Activated CD4-positive, alpha-beta T cell treated with anti-CD3 and anti-CD28 coated beads for 36 hours (primary cell): Measurements from ENCODE around the gene GRAP2. TPM values are rescaled to one million over a fixed set of nuclear protein-coding genes. Genes with fewer than 3 reads are reported as not detected.

Source experiments
- ATAC-seq: fragments of 200-7000 bp; cut with Tn5 transposase; one replicate; pipeline ENCODE4 v1.10.0; 2021; ENCODE audit warnings: mild to moderate bottlenecking, moderate library complexity
- CTCF ChIA-PET: fragments of 350-600 bp; sonication (Branson Sonifier 250); formaldehyde crosslinking; loops from one replicate; lab custom pipeline; 2021; ENCODE audit warnings: antibody characterized with exemption; lab: Charles Lee
- POLR2A ChIA-PET: fragments of 350-600 bp; sonication (Branson Sonifier 250); formaldehyde crosslinking; loops from one replicate; lab custom pipeline; 2021; ENCODE audit warnings: antibody characterized with exemption, inconsistent platforms; lab: Charles Lee
- DNase-seq: peaks from one replicate; pipeline ENCODE4 v3.0.0-alpha.2; 2020
- H3K27ac Mint-ChIP-seq: one replicate; pipeline ENCODE4 v1.8.0; 2021; ENCODE audit warnings: mixed read lengths
- H3K27me3 Mint-ChIP-seq: one replicate; pipeline ENCODE4 v1.8.0; 2021; ENCODE audit warnings: mixed read lengths
- H3K36me3 Mint-ChIP-seq: one replicate; pipeline ENCODE4 v1.8.0; 2021; ENCODE audit warnings: low read depth, mixed read lengths
- H3K4me1 Mint-ChIP-seq: one replicate; pipeline ENCODE4 v1.8.0; 2021; ENCODE audit warnings: mixed read lengths
- H3K4me3 Mint-ChIP-seq: one replicate; pipeline ENCODE4 v1.8.0; 2021; ENCODE audit warnings: mild to moderate bottlenecking, moderate library complexity, mixed read lengths
- H3K9me3 Mint-ChIP-seq: one replicate; pipeline ENCODE4 v1.8.0; 2021; ENCODE audit warnings: low read depth, mixed read lengths
- intact Hi-C, 2 experiments: fragments of 100-400 bp; cut with DNase I in 1 of 2; cut with micrococcal nuclease in 1 of 2; formaldehyde crosslinking; loops; one replicate each; pipeline versions ENCODE4 v1.14.2 to v1.15.1; 2022 to 2024; cut with DNase I, micrococcal nuclease
- total RNA-seq, 2 experiments: library from RNA; stranded (reverse); gene quantifications; one replicate each; pipeline ENCODE4 v1.2.3, GENCODE V29; 2021

GRAP2 gene
- total RNA-seq, 2 experiments from 2014 or later: 40.6 to 45.5 TPM

GRCh38 chr22:39980596-39980995 lies 79.7 kb downstream of the GRAP2 start:
- intact Hi-C loops: no loop called here
- no peak for ATAC-seq
- H3K36me3 Mint-ChIP-seq: peaks cover 3% of the 10 kb centered on the region
- H3K4me3 Mint-ChIP-seq: no peak overlapping the region
- ChIA-PET CTCF (no interaction called here), POLR2A (no interaction called here)
- H3K9me3 Mint-ChIP-seq: no peaks in the 10 kb centered on the region
- no peak for DNase-seq
- peaks cover 29% of the 10 kb centered on the region for H3K4me1 Mint-ChIP-seq
- no peaks in the 10 kb centered on the region for H3K27me3 Mint-ChIP-seq
- no peak overlapping the region for H3K27ac Mint-ChIP-seq

- Mint-ChIP-seq H3K27ac (no peak overlapping the region), H3K9me3 (no peaks in the 10 kb centered on the region), H3K27me3 (no peaks in the 10 kb centered on the region), H3K4me3 (no peak overlapping the region), H3K4me1 (peaks cover 37% of the 10 kb centered on the region), H3K36me3 (no peaks in the 10 kb centered on the region)
- no peak for ATAC-seq
- intact Hi-C loops: no loop called here
- ChIA-PET CTCF (no interaction called here), POLR2A (interaction anchor here (0.7 kb wide), 1 partner anchor 17 kb away, joined by 3 read pairs; no protein-coding TSS in a partner anchor)
- DNase-seq: no peak
Observed at GRCh38 chr22:39983346-39983745, 82.5 kb downstream of the GRAP2 start.

- ATAC-seq (no peak), DNase-seq (no peak)
- Mint-ChIP-seq H3K27me3 (no peaks in the 10 kb centered on the region), H3K27ac (no peak overlapping the region), H3K4me3 (no peak overlapping the region), H3K36me3 (no peaks in the 10 kb centered on the region), H3K9me3 (no peaks in the 10 kb centered on the region), H3K4me1 (peaks cover 34% of the 10 kb centered on the region)
- ChIA-PET POLR2A (no interaction called here), CTCF (interaction anchor here (0.6 to 0.9 kb wide), 3 partner anchors 17 to 1309 kb away, joined by 3 to 4 read pairs (median 3); partner anchors contain the start of gene TMA7B)
- intact Hi-C loops: no loop called here
Observed at GRCh38 chr22:39984006-39984405, 83.1 kb downstream of the GRAP2 start.

GRCh38 chr22:39984746-39985145 lies 83.9 kb downstream of the GRAP2 start:
- no peaks in the 10 kb centered on the region for H3K36me3 Mint-ChIP-seq
- no peak overlapping the region for H3K4me3 Mint-ChIP-seq
- peaks cover 27% of the 10 kb centered on the region for H3K4me1 Mint-ChIP-seq
- no peak overlapping the region for H3K27ac Mint-ChIP-seq
- no peaks in the 10 kb centered on the region for H3K9me3 Mint-ChIP-seq
- H3K27me3 Mint-ChIP-seq: no peaks in the 10 kb centered on the region
- intact Hi-C loops: no loop called here
- ChIA-PET CTCF (interaction anchor here (0.9 kb wide), 2 partner anchors 24 to 52 kb away, joined by 3 read pairs; partner anchors contain the start of gene TMA7B), POLR2A (no interaction called here)
- ATAC-seq (no peak), DNase-seq (no peak)

- ChIA-PET CTCF (interaction anchor here (0.9 kb wide), 1 partner anchor 52 kb away, joined by 3 read pairs; no protein-coding TSS in a partner anchor), POLR2A (no interaction called here)
- H3K4me3 Mint-ChIP-seq: no peak overlapping the region
- H3K9me3 Mint-ChIP-seq: no peaks in the 10 kb centered on the region
- peak overlapping the region; percentile 47 for H3K27ac Mint-ChIP-seq
- peak; percentile 94 for ATAC-seq
- no peaks in the 10 kb centered on the region for H3K27me3 Mint-ChIP-seq
- no peaks in the 10 kb centered on the region for H3K36me3 Mint-ChIP-seq
- intact Hi-C loops: no loop called here
- DNase-seq: peak; percentile 65
- peaks cover 20% of the 10 kb centered on the region for H3K4me1 Mint-ChIP-seq
Observed at GRCh38 chr22:39985383-39986035, 84.6 kb downstream of the GRAP2 start.

- intact Hi-C loops: no loop called here
- Mint-ChIP-seq H3K27me3 (no peaks in the 10 kb centered on the region), H3K36me3 (no peaks in the 10 kb centered on the region), H3K9me3 (no peaks in the 10 kb centered on the region), H3K4me3 (no peak overlapping the region), H3K4me1 (peaks cover 17% of the 10 kb centered on the region), H3K27ac (no peak overlapping the region)
- DNase-seq (no peak), ATAC-seq (no peak)
- CTCF ChIA-PET: no interaction called here
- POLR2A ChIA-PET: no interaction called here
Observed at GRCh38 chr22:39988386-39989114, 87.7 kb downstream of the GRAP2 start.

- POLR2A ChIA-PET: interaction anchor here (0.7 kb wide), 1 partner anchor 594 kb away, joined by 3 read pairs; no protein-coding TSS in a partner anchor
- H3K4me1 Mint-ChIP-seq: peaks cover 25% of the 10 kb centered on the region
- H3K27ac Mint-ChIP-seq: no peak overlapping the region
- H3K4me3 Mint-ChIP-seq: no peak overlapping the region
- intact Hi-C loops: loop anchor here in 1 of 2 experiments (5.0 kb wide), 1 partner anchor 37 kb away; no protein-coding TSS in a partner anchor
- H3K27me3 Mint-ChIP-seq: no peaks in the 10 kb centered on the region
- H3K9me3 Mint-ChIP-seq: no peaks in the 10 kb centered on the region
- no peaks in the 10 kb centered on the region for H3K36me3 Mint-ChIP-seq
- ATAC-seq: no peak
- CTCF ChIA-PET: interaction anchor here (1.1 kb wide), 1 partner anchor 11 kb away, joined by 3 read pairs; no protein-coding TSS in a partner anchor
- DNase-seq: no peak
Observed at GRCh38 chr22:39989633-39990032, 88.7 kb downstream of the GRAP2 start.

- Mint-ChIP-seq H3K27ac (no peak overlapping the region), H3K27me3 (no peaks in the 10 kb centered on the region), H3K4me1 (peaks cover 15% of the 10 kb centered on the region), H3K4me3 (no peak overlapping the region), H3K9me3 (no peaks in the 10 kb centered on the region), H3K36me3 (no peaks in the 10 kb centered on the region)
- intact Hi-C loops: loop anchor here in 1 of 2 experiments (5.0 kb wide), 1 partner anchor 38 kb away; no protein-coding TSS in a partner anchor
- ChIA-PET CTCF (interaction anchor here (0.9 kb wide), 1 partner anchor 57 kb away, joined by 4 read pairs; no protein-coding TSS in a partner anchor), POLR2A (interaction anchor here (0.7 kb wide), 1 partner anchor 707 kb away, joined by 3 read pairs; no protein-coding TSS in a partner anchor)
- DNase-seq (no peak), ATAC-seq (no peak)
Observed at GRCh38 chr22:39990686-39991085, 89.8 kb downstream of the GRAP2 start.

- POLR2A ChIA-PET: interaction anchor here (0.7 kb wide), 1 partner anchor 707 kb away, joined by 3 read pairs; no protein-coding TSS in a partner anchor
- H3K4me3 Mint-ChIP-seq: no peak overlapping the region
Observed at GRCh38 chr22:39991159-39991860, 90.4 kb downstream of the GRAP2 start.

GRCh38 chr22:39992088-39992826 lies 91.4 kb downstream of the GRAP2 start:
- no peak for ATAC-seq
- ChIA-PET POLR2A (no interaction called here), CTCF (no interaction called here)
- no peaks in the 10 kb centered on the region for H3K27me3 Mint-ChIP-seq
- H3K4me3 Mint-ChIP-seq: no peak overlapping the region
- no peak for DNase-seq
- intact Hi-C loops: loop anchor here in 1 of 2 experiments (5.0 kb wide), 1 partner anchor 40 kb away; no protein-coding TSS in a partner anchor
- H3K9me3 Mint-ChIP-seq: no peaks in the 10 kb centered on the region
- no peaks in the 10 kb centered on the region for H3K36me3 Mint-ChIP-seq
- H3K27ac Mint-ChIP-seq: no peak overlapping the region
- H3K4me1 Mint-ChIP-seq: peaks cover 8% of the 10 kb centered on the region

More at GRCh38 chr22:39991159-39991860, 90.4 kb downstream of the GRAP2 start:
- Mint-ChIP-seq H3K36me3 (no peaks in the 10 kb centered on the region), H3K27ac (no peak overlapping the region), H3K4me1 (peaks cover 9% of the 10 kb centered on the region), H3K9me3 (no peaks in the 10 kb centered on the region), H3K27me3 (no peaks in the 10 kb centered on the region)
- DNase-seq (no peak), ATAC-seq (no peak)
- intact Hi-C loops: loop anchor here in 1 of 2 experiments (5.0 kb wide), 1 partner anchor 39 kb away; no protein-coding TSS in a partner anchor
- CTCF ChIA-PET: interaction anchor here (0.9 kb wide), 1 partner anchor 58 kb away, joined by 4 read pairs; no protein-coding TSS in a partner anchor
